PC-9 (cell line): Measurements from ENCODE around the gene LBX1.

Source experiments
- CTCF ChIP-seq: fragments of 200-600 bp; sonication (generic); conservative IDR thresholded peaks from 2 replicates; pipeline ENCODE4 v1.6.1; 2017; ENCODE audit warnings: mixed run types, antibody characterized with exemption, mild to moderate bottlenecking, moderate library complexity
- EZH2 ChIP-seq: fragments of 200-600 bp; sonication (generic); IDR thresholded peaks from 2 replicates; pipeline ENCODE4 v1.8.0; 2017; ENCODE audit warnings: antibody characterized with exemption, low read depth

GRCh38 chr10:101222683-101223273 is 6.5 kb downstream of the LBX1 start:
- TF ChIP-seq CTCF = no peak
- no peak for TF ChIP-seq EZH2
